ENCODE results near the gene MESD. TPM values are rescaled to one million over a fixed set of nuclear protein-coding genes. Genes with fewer than 3 reads are reported as not detected.

MESD gene
- total and polyA plus RNA-seq, 3 experiments from 2014 or later, result 25.7 to 35.5 (median 30.5) TPM

- no peak overlapping the region for H3K4me3 Mint-ChIP-seq
- CTCF ChIA-PET, result no interaction called here
- DNase-seq, result no peak
- no peak overlapping the region for H3K4me3 ChIP-seq (ENCODE audit: low read length)
- no peak overlapping the region for H3K27ac Mint-ChIP-seq
- no peaks in the 10 kb centered on the region for H3K9me3 ChIP-seq (ENCODE audit: low read length)
- no peaks in the 10 kb centered on the region for H3K4me1 ChIP-seq (ENCODE audit: insufficient read depth, low read length)
- H3K27me3 Mint-ChIP-seq, result peaks cover 3% of the 10 kb centered on the region in 2 donors
- no peak overlapping the region for H3K27ac ChIP-seq (ENCODE audit: low read depth, low read length)
- H3K9me3 Mint-ChIP-seq, result no peaks in the 10 kb centered on the region
- no peaks in the 10 kb centered on the region for H3K27me3 ChIP-seq (ENCODE audit: insufficient read depth, low read length, poor library complexity, severe bottlenecking)
- no peaks in the 10 kb centered on the region for H3K36me3 ChIP-seq (ENCODE audit: insufficient read depth, low read length)
- peaks cover 0 to 1% (median 0%) of the 10 kb centered on the region in 3 donors for H3K36me3 Mint-ChIP-seq
- H3K4me1 Mint-ChIP-seq, result peaks cover 10 to 15% (median 13%) of the 10 kb centered on the region in 3 donors
- POLR2A ChIA-PET, result no interaction called here
Measured at GRCh38 chr15:81021321-81021720, 31.7 kb upstream of the MESD start.

GRCh38 chr15:81018197-81018596 is 28.6 kb upstream of the MESD start:
- POLR2A ChIA-PET, result no interaction called here
- no peak overlapping the region for H3K27ac Mint-ChIP-seq
- Histone ChIP-seq H3K4me3 (ENCODE audit: low read length) (no peak overlapping the region), H3K36me3 (ENCODE audit: insufficient read depth, low read length) (no peaks in the 10 kb centered on the region), H3K4me1 (ENCODE audit: insufficient read depth, low read length) (no peaks in the 10 kb centered on the region), H3K27me3 (ENCODE audit: insufficient read depth, low read length, poor library complexity, severe bottlenecking) (no peaks in the 10 kb centered on the region), H3K9me3 (ENCODE audit: low read length) (no peaks in the 10 kb centered on the region), H3K27ac (ENCODE audit: low read depth, low read length) (no peak overlapping the region)
- H3K4me3 Mint-ChIP-seq, result no peak overlapping the region
- H3K36me3 Mint-ChIP-seq, result peaks cover 0 to 6% (median 2%) of the 10 kb centered on the region in 3 donors
- no peak for DNase-seq
- H3K4me1 Mint-ChIP-seq, result peaks cover 4 to 8% (median 5%) of the 10 kb centered on the region in 3 donors
- peaks cover 0 to 1% of the 10 kb centered on the region in 2 donors for H3K27me3 Mint-ChIP-seq
- CTCF ChIA-PET, result no interaction called here
- H3K9me3 Mint-ChIP-seq, result no peaks in the 10 kb centered on the region

GRCh38 chr15:81016489-81017068 is 27.0 kb upstream of the MESD start:
- CTCF ChIA-PET, result no interaction called here
- DNase-seq, result no peak
- H3K27me3 ChIP-seq (ENCODE audit: insufficient read depth, low read length, poor library complexity, severe bottlenecking), result no peaks in the 10 kb centered on the region
- no peak overlapping the region for H3K4me3 ChIP-seq (ENCODE audit: low read length)
- no peak overlapping the region for H3K27ac ChIP-seq (ENCODE audit: low read depth, low read length)
- H3K9me3 ChIP-seq (ENCODE audit: low read length), result no peaks in the 10 kb centered on the region
- no peaks in the 10 kb centered on the region for H3K4me1 ChIP-seq (ENCODE audit: insufficient read depth, low read length)
- H3K27ac Mint-ChIP-seq, result no peak overlapping the region
- POLR2A ChIA-PET, result no interaction called here
- no peak overlapping the region for H3K4me3 Mint-ChIP-seq
- no peaks in the 10 kb centered on the region for H3K9me3 Mint-ChIP-seq
- H3K36me3 Mint-ChIP-seq, result peaks cover 0 to 6% (median 2%) of the 10 kb centered on the region in 3 donors
- no peaks in the 10 kb centered on the region for H3K36me3 ChIP-seq (ENCODE audit: insufficient read depth, low read length)
- H3K27me3 Mint-ChIP-seq, result peaks cover 0 to 1% of the 10 kb centered on the region in 2 donors
- H3K4me1 Mint-ChIP-seq, result peaks cover 7 to 10% (median 8%) of the 10 kb centered on the region in 3 donors

GRCh38 chr15:81015621-81016488 is 26.2 kb upstream of the MESD start:
- H3K4me1 ChIP-seq (ENCODE audit: insufficient read depth, low read length), result no peaks in the 10 kb centered on the region
- no peaks in the 10 kb centered on the region for H3K36me3 ChIP-seq (ENCODE audit: insufficient read depth, low read length)
- H3K27ac ChIP-seq (ENCODE audit: low read depth, low read length), result no peak overlapping the region
- no peak for DNase-seq
- no peak overlapping the region for H3K4me3 Mint-ChIP-seq
- peaks cover 0 to 6% (median 2%) of the 10 kb centered on the region in 3 donors for H3K36me3 Mint-ChIP-seq
- no peaks in the 10 kb centered on the region for H3K27me3 ChIP-seq (ENCODE audit: insufficient read depth, low read length, poor library complexity, severe bottlenecking)
- peaks cover 10 to 17% (median 11%) of the 10 kb centered on the region in 3 donors for H3K4me1 Mint-ChIP-seq
- CTCF ChIA-PET, result no interaction called here
- POLR2A ChIA-PET, result no interaction called here
- no peaks in the 10 kb centered on the region for H3K9me3 Mint-ChIP-seq
- no peak overlapping the region for H3K27ac Mint-ChIP-seq
- H3K4me3 ChIP-seq (ENCODE audit: low read length), result no peak overlapping the region
- no peaks in the 10 kb centered on the region for H3K27me3 Mint-ChIP-seq
- no peaks in the 10 kb centered on the region for H3K9me3 ChIP-seq (ENCODE audit: low read length)

DNA sequence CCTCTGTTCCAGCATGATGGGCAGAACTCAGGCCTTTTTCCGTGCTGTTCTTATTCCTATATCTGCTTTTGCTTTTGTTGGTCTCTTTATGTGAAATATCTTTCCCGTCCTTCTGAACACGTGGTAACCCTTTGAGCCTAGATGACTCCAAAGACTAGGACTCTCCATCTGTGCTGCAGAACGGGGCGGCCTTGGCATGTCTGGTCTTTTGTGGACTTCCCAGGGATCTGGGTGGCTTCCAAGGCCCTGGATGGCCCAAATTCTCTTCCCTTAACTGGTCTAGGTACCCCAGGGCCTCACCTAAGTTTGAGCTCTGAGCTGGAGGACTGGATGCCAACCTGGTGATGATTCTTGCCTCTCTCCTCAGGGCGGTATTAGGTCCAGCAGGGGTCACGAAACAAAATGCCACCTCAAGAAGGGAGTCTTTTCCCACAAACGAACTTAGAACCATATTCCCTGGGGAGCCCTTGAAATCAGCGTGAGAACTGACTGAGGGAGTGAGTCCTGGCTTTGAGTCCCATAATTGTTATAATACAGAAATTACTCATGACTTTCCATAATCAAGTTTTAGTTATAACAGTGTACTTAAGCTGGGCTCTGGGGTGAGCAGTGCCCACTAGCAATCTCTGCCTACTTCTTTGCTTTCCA is 25.0 kb upstream of the MESD start:
- Mint-ChIP-seq H3K9me3 (no peaks in the 10 kb centered on the region), H3K27me3 (no peaks in the 10 kb centered on the region), H3K36me3 (peaks cover 0 to 8% (median 4%) of the 10 kb centered on the region in 3 donors), H3K4me1 (peaks cover 16 to 23% (median 16%) of the 10 kb centered on the region in 3 donors), H3K4me3 (no peak overlapping the region), H3K27ac (peak overlapping the region in 2 of 8 donors; percentile 27 to 89)
- Histone ChIP-seq H3K4me3 (ENCODE audit: low read length) (no peak overlapping the region), H3K27me3 (ENCODE audit: insufficient read depth, low read length, poor library complexity, severe bottlenecking) (no peaks in the 10 kb centered on the region), H3K27ac (ENCODE audit: low read depth, low read length) (no peak overlapping the region), H3K36me3 (ENCODE audit: insufficient read depth, low read length) (no peaks in the 10 kb centered on the region), H3K9me3 (ENCODE audit: low read length) (no peaks in the 10 kb centered on the region), H3K4me1 (ENCODE audit: insufficient read depth, low read length) (no peaks in the 10 kb centered on the region)
- ChIA-PET CTCF (no interaction called here), POLR2A (no interaction called here)
- no peak for DNase-seq

- Mint-ChIP-seq H3K36me3 (peaks cover 0 to 8% (median 4%) of the 10 kb centered on the region in 3 donors), H3K9me3 (no peaks in the 10 kb centered on the region), H3K27me3 (no peaks in the 10 kb centered on the region), H3K27ac (peak overlapping the region in 2 of 8 donors; percentile 14 to 23), H3K4me3 (no peak overlapping the region), H3K4me1 (peaks cover 21 to 34% (median 24%) of the 10 kb centered on the region in 3 donors)
- H3K4me3 ChIP-seq (ENCODE audit: low read length), result no peak overlapping the region
- no peaks in the 10 kb centered on the region for H3K4me1 ChIP-seq (ENCODE audit: insufficient read depth, low read length)
- no peaks in the 10 kb centered on the region for H3K36me3 ChIP-seq (ENCODE audit: insufficient read depth, low read length)
- CTCF ChIA-PET, result interaction anchor here (1.6 kb wide), 1 partner anchor 23 kb away, joined by 3 read pairs; no protein-coding TSS in a partner anchor
- no peaks in the 10 kb centered on the region for H3K27me3 ChIP-seq (ENCODE audit: insufficient read depth, low read length, poor library complexity, severe bottlenecking)
- no peak for DNase-seq
- H3K9me3 ChIP-seq (ENCODE audit: low read length), result no peaks in the 10 kb centered on the region
- no peak overlapping the region for H3K27ac ChIP-seq (ENCODE audit: low read depth, low read length)
- POLR2A ChIA-PET, result interaction anchor here (0.6 kb wide), 1 partner anchor 39 kb away, joined by 3 read pairs; no protein-coding TSS in a partner anchor
Measured at GRCh38 chr15:81013396-81013929, 23.8 kb upstream of the MESD start.

GRCh38 chr15:81012588-81012987 is 23.0 kb upstream of the MESD start:
- H3K9me3 Mint-ChIP-seq, result no peaks in the 10 kb centered on the region
- no peaks in the 10 kb centered on the region for H3K27me3 ChIP-seq (ENCODE audit: insufficient read depth, low read length, poor library complexity, severe bottlenecking)
- no peaks in the 10 kb centered on the region for H3K27me3 Mint-ChIP-seq
- H3K4me1 Mint-ChIP-seq, result peaks cover 25 to 43% (median 32%) of the 10 kb centered on the region in 3 donors
- H3K4me3 ChIP-seq (ENCODE audit: low read length), result no peak overlapping the region
- no peaks in the 10 kb centered on the region for H3K4me1 ChIP-seq (ENCODE audit: insufficient read depth, low read length)
- ChIA-PET POLR2A (no interaction called here), CTCF (interaction anchor here (1.6 kb wide), 1 partner anchor 24 kb away, joined by 3 read pairs; no protein-coding TSS in a partner anchor)
- no peak overlapping the region for H3K27ac ChIP-seq (ENCODE audit: low read depth, low read length)
- H3K36me3 ChIP-seq (ENCODE audit: insufficient read depth, low read length), result no peaks in the 10 kb centered on the region
- no peaks in the 10 kb centered on the region for H3K9me3 ChIP-seq (ENCODE audit: low read length)
- H3K4me3 Mint-ChIP-seq, result no peak overlapping the region
- peaks cover 0 to 8% (median 4%) of the 10 kb centered on the region in 3 donors for H3K36me3 Mint-ChIP-seq
- no peak overlapping the region for H3K27ac Mint-ChIP-seq
- no peak for DNase-seq

All from CD8-positive, alpha-beta memory T cell (primary cell).